ENCODE data around the gene TEX19.

DNA sequence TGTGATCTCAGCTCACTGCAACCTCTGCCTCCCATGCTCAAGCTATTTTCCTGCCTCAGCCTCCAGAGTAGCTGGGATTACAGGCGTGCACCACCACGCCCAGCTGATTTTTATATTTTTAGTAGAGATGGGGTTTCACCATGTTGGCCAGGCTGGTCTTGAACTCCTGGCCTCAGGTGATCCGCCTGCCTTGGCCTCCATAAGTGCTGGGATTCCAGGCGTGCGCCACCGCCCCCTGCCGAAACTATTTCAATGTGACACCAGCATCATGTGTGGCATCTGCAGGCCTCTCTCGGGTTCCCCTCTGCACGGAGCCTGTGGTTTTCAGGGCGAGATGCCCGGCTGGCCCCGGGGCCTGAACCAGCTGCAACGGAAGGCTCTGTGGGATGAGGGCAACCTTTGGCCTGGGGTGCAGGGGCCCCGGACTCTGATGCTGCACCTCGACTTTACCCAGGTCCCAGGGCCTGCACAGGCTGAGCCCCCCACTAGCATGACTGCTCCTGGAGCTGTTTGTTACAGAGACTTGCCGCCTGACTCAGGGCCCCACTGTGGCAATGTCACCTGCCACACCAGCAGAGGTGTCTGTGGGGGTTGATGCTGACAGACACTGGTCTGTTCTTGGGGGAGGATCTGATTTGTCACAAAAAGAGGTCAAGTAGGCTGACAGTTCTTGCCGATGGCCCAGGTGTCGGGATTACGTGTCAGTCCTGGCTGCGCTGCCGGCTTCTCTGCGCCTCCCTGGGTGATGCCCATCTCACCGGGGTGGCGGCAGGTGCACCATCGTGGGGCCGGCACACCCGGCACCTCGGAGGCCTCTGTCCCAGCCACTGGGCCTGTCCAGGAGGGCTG is 8.6 kb upstream of the TEX19 start:
- no peak for TF ChIP-seq EZH2 (IDR thresholded peaks at IDR 0.05; ENCODE audit: borderline replicate concordance, control insufficient read depth, low read depth, low read length)
- peak; percentile 35 for TF ChIP-seq RAD21 (IDR thresholded peaks at IDR 0.05; ENCODE audit: insufficient read depth, low read depth, low read length)
- TF ChIP-seq POLR2A (IDR thresholded peaks at IDR 0.05; ENCODE audit: low read depth, low read length), result no peak
- no peak for TF ChIP-seq MTA3 (IDR thresholded peaks at IDR 0.05; ENCODE audit: borderline replicate concordance, low read length)
- TF ChIP-seq ATF7 (IDR thresholded peaks at IDR 0.05; ENCODE audit: low read depth), result no peak
